Endometrium (tissue), 2 donors: ENCODE data around the gene HYAL4.
"Not testable (repeated sequence)": the region's sequence is repeated elsewhere in the genome, so short reads cannot be mapped to it uniquely, and the experiment has no call there.

Experiments used
- FAIRE-seq: peaks from 2 replicates; lab custom pipeline; 2012; peaks lifted over from hg19 to GRCh38; lab: Jason Lieb, UNC
- donor health status: control.
- donor health status: control.

HYAL4 gene

GRCh38 chr7:123846217-123846891 lies 1.4 kb downstream of the HYAL4 start:
- no peak for FAIRE-seq

GRCh38 chr7:123847868-123848267 lies 2.9 kb downstream of the HYAL4 start:
- FAIRE-seq: no peak

- FAIRE-seq: no peak
Measured at GRCh38 chr7:123849855-123850254, 4.9 kb downstream of the HYAL4 start.

- not testable (repeated sequence) for FAIRE-seq
Measured at GRCh38 chr7:123851404-123851803, 6.4 kb downstream of the HYAL4 start.

- not testable (repeated sequence) for FAIRE-seq
Measured at GRCh38 chr7:123854291-123854690, 9.3 kb downstream of the HYAL4 start.

GRCh38 chr7:123856428-123856827 lies 11.5 kb downstream of the HYAL4 start:
- not testable (repeated sequence) for FAIRE-seq

GRCh38 chr7:123860848-123861247 lies 15.9 kb downstream of the HYAL4 start:
- FAIRE-seq: no peak

GRCh38 chr7:123862775-123863174 lies 17.8 kb downstream of the HYAL4 start:
- FAIRE-seq: no peak

GRCh38 chr7:123863461-123863860 lies 18.5 kb downstream of the HYAL4 start:
- no peak for FAIRE-seq

GRCh38 chr7:123864012-123864411 lies 19.0 kb downstream of the HYAL4 start:
- no peak for FAIRE-seq

- FAIRE-seq: no peak
Measured at GRCh38 chr7:123864436-123864835, 19.5 kb downstream of the HYAL4 start.

GRCh38 chr7:123864966-123865365 lies 20.0 kb downstream of the HYAL4 start:
- FAIRE-seq: no peak

GRCh38 chr7:123865517-123866117 lies 20.6 kb downstream of the HYAL4 start:
- FAIRE-seq: peak; percentile 72

GRCh38 chr7:123867225-123867624 lies 22.3 kb downstream of the HYAL4 start:
- no peak for FAIRE-seq

- no peak for FAIRE-seq
Measured at GRCh38 chr7:123871998-123872867, 27.3 kb downstream of the HYAL4 start.

GRCh38 chr7:123872908-123873307 lies 27.9 kb downstream of the HYAL4 start:
- no peak for FAIRE-seq

GRCh38 chr7:123876557-123877256 lies 31.7 kb downstream of the HYAL4 start:
- FAIRE-seq: no peak

GRCh38 chr7:123879628-123880027 lies 34.7 kb downstream of the HYAL4 start:
- no peak for FAIRE-seq

GRCh38 chr7:123881300-123881699 lies 36.3 kb downstream of the HYAL4 start:
- FAIRE-seq: no peak

- peak; percentile 74 for FAIRE-seq
Measured at GRCh38 chr7:123883154-123883553, 38.2 kb downstream of the HYAL4 start.

GRCh38 chr7:123888192-123888591 lies 43.2 kb downstream of the HYAL4 start:
- no peak for FAIRE-seq

GRCh38 chr7:123894753-123895152 lies 49.8 kb downstream of the HYAL4 start:
- not testable (repeated sequence) for FAIRE-seq
